SH-SY5Y (cell line): ENCODE data around the gene DAGLA.

Source experiments
- GATA2 ChIP-seq: IDR thresholded peaks from 2 replicates; pipeline ENCODE4 v1.6.1; 2011; ENCODE audit warnings: mild to moderate bottlenecking, low read depth, low read length
- GATA3 ChIP-seq: IDR thresholded peaks from 2 replicates; pipeline ENCODE4 v1.6.1; 2011; ENCODE audit warnings: low read depth, mild to moderate bottlenecking, low read length, moderate library complexity

DNA sequence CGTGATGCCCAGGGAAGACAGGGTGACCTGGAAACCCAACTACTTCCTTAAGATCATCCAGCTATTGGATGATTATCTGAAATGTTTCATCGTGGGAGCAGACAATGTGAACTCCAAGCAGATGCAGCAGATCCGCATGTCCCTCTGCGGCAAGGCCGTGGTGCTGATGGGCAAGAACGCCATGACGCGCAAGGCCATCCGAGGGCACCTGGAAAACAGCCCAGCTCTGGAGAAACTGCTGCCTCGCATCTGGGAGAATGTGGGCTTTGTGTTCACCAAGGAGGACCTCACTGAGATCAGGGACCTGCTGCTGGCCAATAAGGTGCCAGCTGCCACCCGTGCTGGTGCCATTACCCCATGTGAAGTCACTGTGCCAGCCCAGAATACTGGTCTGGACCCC, 43.5 kb upstream of the DAGLA start:
- TF ChIP-seq GATA3 (no peak), GATA2 (no peak)
